OCI-LY7 (cell line): ENCODE measurements around the gene VWA7. TPM values are rescaled to one million over a fixed set of nuclear protein-coding genes. Genes with fewer than 3 reads are reported as not detected.

Source experiments
- BruUV-seq: library from RNA; stranded (reverse); fragments of 400-500 nt; replicated peaks from 2 replicates; lab custom pipeline; 2021; lab: Mats Ljungman, UMichigan
- CTCF ChIA-PET: fragments of 300-600 bp; sonication (Branson Sonifier 250); formaldehyde crosslinking; loops from one replicate; lab custom pipeline; 2022; ENCODE audit warnings: antibody characterized with exemption; ENCODE audit not compliant: unreplicated experiment; lab: Charles Lee
- POLR2A ChIA-PET: fragments of 300-600 bp; sonication (Branson Sonifier 250); formaldehyde crosslinking; loops from one replicate; lab custom pipeline; 2022; ENCODE audit warnings: antibody characterized with exemption; lab: Charles Lee
- DNase-seq: peaks from one replicate; pipeline ENCODE4 v3.0.0-alpha.2; 2015; ENCODE audit warnings: low spot score
- H2AFZ ChIP-seq: fragments of 200-600 bp; sonication (generic), shearing (Covaris generic); 2 replicates; pipeline ENCODE4 v1.6.1; 2014; ENCODE audit warnings: mild to moderate bottlenecking, antibody characterized with exemption, low read length, moderate library complexity
- H3K27ac ChIP-seq: fragments of 200-600 bp; sonication (generic); 2 replicates; pipeline ENCODE4 v1.5.1; 2014; ENCODE audit warnings: mixed run types, low read depth, mild to moderate bottlenecking, moderate library complexity, low read length, inconsistent platforms; ENCODE audit not compliant: poor library complexity, severe bottlenecking
- H3K36me3 ChIP-seq: fragments of 200-600 bp; sonication (generic); 2 replicates; pipeline ENCODE4 v1.6.1; 2014; ENCODE audit warnings: mild to moderate bottlenecking, antibody characterized with exemption, low read length, moderate library complexity, mixed read lengths; ENCODE audit not compliant: insufficient read depth
- H3K4me1 ChIP-seq: fragments of 200-600 bp; sonication (generic); 2 replicates; pipeline ENCODE4 v1.5.1; 2014; ENCODE audit warnings: mild to moderate bottlenecking, low read length; ENCODE audit not compliant: insufficient read depth, poor library complexity, severe bottlenecking
- H3K4me2 ChIP-seq: fragments of 200-600 bp; sonication (generic); 2 replicates; pipeline ENCODE4 v1.6.1; 2014; ENCODE audit warnings: mild to moderate bottlenecking, low read length
- H3K4me3 ChIP-seq: fragments of 200-600 bp; sonication (generic); 2 replicates; pipeline ENCODE4 v1.5.1; 2014; ENCODE audit warnings: mild to moderate bottlenecking, low read depth, low read length; ENCODE audit not compliant: poor library complexity, severe bottlenecking
- H3K79me2 ChIP-seq: fragments of 200-600 bp; sonication (generic); 2 replicates; pipeline ENCODE4 v1.6.1; 2016; ENCODE audit warnings: low read depth, mild to moderate bottlenecking, low read length, moderate library complexity, mixed read lengths; ENCODE audit not compliant: insufficient read depth
- H3K9me2 ChIP-seq: fragments of 200-600 bp; sonication (generic); 2 replicates; pipeline ENCODE4 v1.6.1; 2016; ENCODE audit warnings: mild to moderate bottlenecking, low read length, mixed read lengths; ENCODE audit not compliant: insufficient read depth
- H3K9me3 ChIP-seq: fragments of 200-600 bp; sonication (generic); 2 replicates; pipeline ENCODE4 v1.6.1; 2014; ENCODE audit warnings: mild to moderate bottlenecking, mixed run types, low read length, mixed read lengths
- H4K20me1 ChIP-seq: fragments of 200-600 bp; sonication (generic); 2 replicates; pipeline ENCODE4 v1.6.1; 2014; ENCODE audit warnings: mild to moderate bottlenecking, antibody characterized with exemption, low read length, moderate library complexity, mixed read lengths; ENCODE audit not compliant: insufficient read depth
- EZH2phosphoT487 ChIP-seq: fragments of 200-600 bp; sonication (generic); IDR thresholded peaks from 2 replicates; pipeline ENCODE4 v1.6.1; 2018; ENCODE audit warnings: low read depth, borderline replicate concordance, mild to moderate bottlenecking, mixed run types, antibody characterized with exemption, low read length, moderate library complexity, mixed read lengths
- intact Hi-C: fragments of 100-400 bp; cut with micrococcal nuclease; formaldehyde crosslinking; loops from one replicate; pipeline ENCODE4 v1.10.0; 2022; ENCODE audit not compliant: unreplicated experiment
- total RNA-seq, 2 experiments: library from RNA; depleted of rRNA in 1 of 2; stranded (reverse); fragments of >200 nt in 1 of 2; shearing (Covaris generic) in 1 of 2; gene quantifications; 2 replicates each; pipeline ENCODE4 v1.2.3, GENCODE V29; 2014 to 2022
- TF ChIP-seq, protein P1 (sequence below): fragments of 200-600 bp; sonication (generic); conservative IDR thresholded peaks from 2 replicates; pipeline ENCODE4 v1.5.1; 2014; ENCODE audit warnings: mild to moderate bottlenecking, antibody characterized with exemption, low read length, moderate library complexity, mixed read lengths

VWA7 gene
- total RNA-seq, 2 experiments from 2014 or later, result 2.2 to 6.5 TPM

DNA sequence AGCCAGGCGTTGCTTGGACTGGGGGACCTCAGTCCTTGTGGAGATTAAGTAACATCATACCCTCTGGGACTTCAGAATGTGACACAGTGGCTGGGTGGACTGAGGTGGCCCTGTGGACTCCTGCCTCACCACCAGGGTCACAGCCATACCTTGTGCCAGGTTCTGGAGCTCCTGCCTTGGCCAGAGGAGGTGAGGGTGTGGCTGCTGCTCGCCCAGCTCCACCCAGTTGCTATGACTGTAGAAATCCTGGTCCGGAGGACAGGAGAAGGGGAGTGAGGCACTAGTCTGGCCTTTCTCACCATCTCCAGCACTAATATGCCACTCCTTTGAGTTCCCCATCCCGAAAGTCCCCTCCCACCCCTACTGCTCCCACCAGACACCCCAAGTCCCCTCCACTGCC, 1.9 kb downstream of the VWA7 start:
- H3K4me3 ChIP-seq, result no peak overlapping the region
- POLR2A ChIA-PET, result interaction anchor here (0.6 to 0.8 kb wide), 2 partner anchors 36 to 93 kb away, joined by 3 read pairs; no protein-coding TSS in a partner anchor

GRCh38 chr6:31771992-31772358, 5.2 kb downstream of the VWA7 start:
- DNase-seq, result no peak
- Histone ChIP-seq H3K4me2 (no peak overlapping the region), H3K4me1 (no peaks in the 10 kb centered on the region), H3K9me2 (no peaks in the 10 kb centered on the region), H3K27ac (no peak overlapping the region), H3K4me3 (no peak overlapping the region), H3K79me2 (no peaks in the 10 kb centered on the region), H3K9me3 (no peaks in the 10 kb centered on the region), H2AFZ (no peak overlapping the region), H3K36me3 (peaks cover 4% of the 10 kb centered on the region; the same call in 1 of the 2 replicates), H4K20me1 (no peaks in the 10 kb centered on the region; the same call in 1 of the 2 replicates)
- POLR2A ChIA-PET, result interaction anchor here (0.6 kb wide), 1 partner anchor 70 kb away, joined by 3 read pairs; no protein-coding TSS in a partner anchor
- intact Hi-C loops, result loop anchor here (2.0 kb wide), 1 partner anchor 59 kb away; no protein-coding TSS in a partner anchor
- BruUV-seq, result no TSS peak
- no peak for TF ChIP-seq EZH2phosphoT487
- TF ChIP-seq, protein P1, sequence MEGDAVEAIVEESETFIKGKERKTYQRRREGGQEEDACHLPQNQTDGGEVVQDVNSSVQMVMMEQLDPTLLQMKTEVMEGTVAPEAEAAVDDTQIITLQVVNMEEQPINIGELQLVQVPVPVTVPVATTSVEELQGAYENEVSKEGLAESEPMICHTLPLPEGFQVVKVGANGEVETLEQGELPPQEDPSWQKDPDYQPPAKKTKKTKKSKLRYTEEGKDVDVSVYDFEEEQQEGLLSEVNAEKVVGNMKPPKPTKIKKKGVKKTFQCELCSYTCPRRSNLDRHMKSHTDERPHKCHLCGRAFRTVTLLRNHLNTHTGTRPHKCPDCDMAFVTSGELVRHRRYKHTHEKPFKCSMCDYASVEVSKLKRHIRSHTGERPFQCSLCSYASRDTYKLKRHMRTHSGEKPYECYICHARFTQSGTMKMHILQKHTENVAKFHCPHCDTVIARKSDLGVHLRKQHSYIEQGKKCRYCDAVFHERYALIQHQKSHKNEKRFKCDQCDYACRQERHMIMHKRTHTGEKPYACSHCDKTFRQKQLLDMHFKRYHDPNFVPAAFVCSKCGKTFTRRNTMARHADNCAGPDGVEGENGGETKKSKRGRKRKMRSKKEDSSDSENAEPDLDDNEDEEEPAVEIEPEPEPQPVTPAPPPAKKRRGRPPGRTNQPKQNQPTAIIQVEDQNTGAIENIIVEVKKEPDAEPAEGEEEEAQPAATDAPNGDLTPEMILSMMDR, result no peak
- CTCF ChIA-PET, result no interaction called here

More for the DNA sequence above, 1.9 kb downstream of the VWA7 start:
- H3K9me3 ChIP-seq, result no peaks in the 10 kb centered on the region
- peaks cover 26% of the 10 kb centered on the region for H3K36me3 ChIP-seq
- H3K4me1 ChIP-seq, result no peaks in the 10 kb centered on the region
- TF ChIP-seq, protein P1, result no peak
- TF ChIP-seq EZH2phosphoT487, result no peak
- H3K9me2 ChIP-seq, result no peaks in the 10 kb centered on the region
- no peak overlapping the region for H2AFZ ChIP-seq
- BruUV-seq, result no TSS peak
- no peaks in the 10 kb centered on the region; the same call in 1 of the 2 replicates for H4K20me1 ChIP-seq
- CTCF ChIA-PET, result no interaction called here
- no peak overlapping the region for H3K27ac ChIP-seq
- intact Hi-C loops, result no loop called here
- H3K4me2 ChIP-seq, result no peak overlapping the region
- no peak for DNase-seq
- H3K79me2 ChIP-seq, result no peaks in the 10 kb centered on the region

GRCh38 chr6:31770860-31771259, 6.3 kb downstream of the VWA7 start:
- Histone ChIP-seq H3K4me3 (no peak overlapping the region), H3K4me1 (no peaks in the 10 kb centered on the region), H3K27ac (no peak overlapping the region), H4K20me1 (no peaks in the 10 kb centered on the region; the same call in 1 of the 2 replicates), H3K9me3 (no peaks in the 10 kb centered on the region), H3K36me3 (peaks cover 4% of the 10 kb centered on the region; the same call in 1 of the 2 replicates), H3K79me2 (no peaks in the 10 kb centered on the region), H2AFZ (no peak overlapping the region), H3K9me2 (no peaks in the 10 kb centered on the region), H3K4me2 (no peak overlapping the region)
- intact Hi-C loops, result no loop called here
- ChIA-PET POLR2A (no interaction called here), CTCF (interaction anchor here (1.4 kb wide), 1 partner anchor 31 kb away, joined by 6 read pairs; the partner anchor contains the start of gene MSH5)
- no TSS peak for BruUV-seq
- TF ChIP-seq EZH2phosphoT487, result no peak
- TF ChIP-seq, protein P1, result no peak
- no peak for DNase-seq
